NT2/D1 (cell line): ENCODE results near the gene TLR4.

ENCODE experiments used
- SUZ12 ChIP-seq: IDR thresholded peaks from 2 replicates; pipeline ENCODE4 v1.6.1; 2011; ENCODE audit not compliant: insufficient read length, insufficient read depth; ENCODE audit errors: extremely low read depth
- YY1 ChIP-seq: IDR thresholded peaks from 2 replicates; pipeline ENCODE4 v1.6.1; 2011; ENCODE audit not compliant: insufficient read length, insufficient read depth

DNA sequence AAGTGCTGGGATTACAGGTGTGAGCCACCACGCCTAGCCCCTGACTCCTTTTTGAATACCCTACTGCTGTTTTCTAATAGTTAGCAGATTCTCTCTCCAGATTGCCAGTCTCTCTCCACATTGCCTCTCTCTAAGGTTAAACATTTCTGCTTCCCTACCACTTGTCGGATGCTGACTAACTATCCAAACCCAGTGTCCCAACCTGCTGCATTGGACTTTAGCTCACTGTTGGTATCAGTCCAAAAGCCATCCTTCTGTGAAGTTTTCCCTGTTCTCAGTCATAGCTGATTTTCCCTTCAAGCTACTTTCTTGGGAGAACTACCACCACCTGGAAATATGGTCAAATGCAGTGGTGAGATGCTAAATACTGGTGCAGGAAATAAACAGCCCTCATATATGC is 48.7 kb downstream of the TLR4 start:
- no peak for TF ChIP-seq SUZ12
- TF ChIP-seq YY1 = no peak
